NCI-H2196 (cell line): Measurements from ENCODE around the gene IQCK.
A peak's percentile ranks its signal among the peaks of the same experiment; 100 is the strongest.

Experiments
- DNase-seq: peaks from one replicate; lab custom pipeline; 2025; ENCODE audit not compliant: unreplicated experiment; lab: John Stamatoyannopoulos, UW

IQCK gene

DNA sequence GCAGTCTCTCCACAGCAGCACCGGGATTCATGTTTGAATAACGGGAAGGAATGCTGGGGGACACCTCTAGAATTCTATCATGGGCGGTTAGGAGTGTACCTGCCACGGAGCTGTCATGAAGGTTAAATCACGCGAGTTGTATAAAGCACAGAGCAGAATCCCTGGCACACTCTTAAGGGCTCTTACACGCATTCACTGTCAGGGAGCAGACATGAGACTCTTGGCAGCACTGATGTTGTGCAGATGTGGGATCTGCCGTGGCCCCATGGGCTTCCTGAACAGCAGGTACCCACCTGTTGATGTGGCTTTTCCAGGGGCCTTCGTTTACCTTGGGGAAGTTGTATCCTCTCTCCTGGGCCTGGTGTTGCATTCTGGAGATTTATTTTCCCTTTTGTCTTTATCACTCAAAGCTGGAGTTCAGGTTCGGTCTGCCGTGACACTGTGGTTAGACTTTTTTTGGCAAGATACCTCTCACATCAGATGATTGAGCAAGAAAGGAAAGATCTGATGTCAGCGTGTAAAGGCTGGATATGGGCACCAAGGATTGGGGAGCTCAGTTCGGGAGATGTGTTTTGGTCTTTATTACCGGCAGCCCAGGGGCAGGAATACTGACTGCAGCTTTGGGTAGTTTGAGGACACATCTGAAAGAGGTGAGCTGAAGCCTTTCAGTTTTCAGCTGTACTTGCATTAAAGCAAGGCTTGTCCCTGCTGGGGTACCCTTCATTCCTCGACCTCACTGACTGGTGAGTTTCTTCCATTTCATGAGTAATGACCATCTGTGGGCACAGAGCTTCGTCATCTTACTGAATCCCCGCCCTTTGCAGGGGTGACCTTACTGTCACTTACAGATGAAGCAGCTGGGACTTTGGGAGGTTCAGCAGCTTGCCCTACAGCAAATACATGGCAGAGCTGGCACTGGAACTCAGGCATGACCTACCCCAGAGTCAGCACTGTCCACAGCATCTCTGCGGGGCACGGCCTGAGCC is 19.3 kb upstream of the IQCK start:
- DNase-seq: peak; percentile 30

DNA sequence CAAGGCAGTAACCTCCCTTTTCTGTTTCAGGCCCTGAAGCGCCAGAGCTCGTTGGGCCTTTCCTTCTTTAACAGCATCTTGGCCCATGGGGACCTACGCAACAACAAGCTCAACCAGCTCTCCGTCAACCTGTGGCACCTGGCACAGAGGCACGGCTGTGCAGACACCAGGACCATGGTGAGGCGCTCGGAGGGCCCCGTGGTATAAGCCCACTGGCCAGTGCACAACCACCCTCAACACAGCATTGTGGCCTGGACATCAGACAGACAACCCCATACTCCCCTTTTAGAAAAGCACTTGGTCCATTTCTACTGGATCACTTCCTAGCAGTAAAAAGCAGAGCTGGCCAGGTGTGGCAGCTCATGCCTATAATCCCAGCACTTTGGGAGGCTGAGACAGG is 18.6 kb upstream of the IQCK start:
- no peak for DNase-seq

DNA sequence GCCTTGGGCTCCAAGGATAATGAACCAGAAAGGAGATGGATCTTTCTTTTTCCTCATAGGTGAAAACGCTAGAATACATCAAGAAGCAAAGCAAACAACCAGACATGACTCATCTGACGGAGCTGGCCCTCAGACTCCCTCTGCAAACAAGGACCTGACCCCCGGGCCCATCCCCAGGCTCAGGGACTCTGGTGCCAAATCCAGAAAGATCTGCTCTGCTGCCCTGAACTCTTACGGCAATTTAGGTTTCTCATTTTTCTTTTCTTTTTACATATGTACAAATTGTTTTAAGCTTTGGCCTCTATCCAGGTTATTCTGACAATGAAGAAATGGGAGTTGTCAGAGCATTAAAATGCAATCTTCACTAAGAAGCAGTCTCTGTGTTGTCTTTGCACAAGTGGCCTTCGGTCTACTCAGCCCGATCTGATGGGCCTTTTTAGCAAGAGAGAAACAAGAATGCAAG is 17.7 kb upstream of the IQCK start:
- peak; percentile 35 for DNase-seq

DNA sequence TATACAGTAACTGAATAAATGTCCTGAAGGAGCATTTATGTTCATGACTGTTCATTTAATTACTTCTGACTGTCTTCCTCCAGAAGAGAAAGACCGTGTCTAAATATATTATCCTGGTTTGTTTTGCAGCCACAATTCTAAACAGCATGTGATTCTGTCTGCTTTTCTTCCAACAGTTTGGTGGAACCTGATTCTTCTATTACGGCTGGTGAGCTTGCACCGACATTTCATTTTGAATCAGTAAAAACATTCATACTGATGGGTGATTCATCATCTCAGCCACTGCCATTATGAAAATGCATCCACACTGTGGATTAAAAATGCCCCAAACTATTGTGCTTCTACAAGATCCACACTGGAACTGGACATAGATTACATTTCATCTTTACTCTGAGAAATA is 17.0 kb upstream of the IQCK start:
- DNase-seq: no peak

DNA sequence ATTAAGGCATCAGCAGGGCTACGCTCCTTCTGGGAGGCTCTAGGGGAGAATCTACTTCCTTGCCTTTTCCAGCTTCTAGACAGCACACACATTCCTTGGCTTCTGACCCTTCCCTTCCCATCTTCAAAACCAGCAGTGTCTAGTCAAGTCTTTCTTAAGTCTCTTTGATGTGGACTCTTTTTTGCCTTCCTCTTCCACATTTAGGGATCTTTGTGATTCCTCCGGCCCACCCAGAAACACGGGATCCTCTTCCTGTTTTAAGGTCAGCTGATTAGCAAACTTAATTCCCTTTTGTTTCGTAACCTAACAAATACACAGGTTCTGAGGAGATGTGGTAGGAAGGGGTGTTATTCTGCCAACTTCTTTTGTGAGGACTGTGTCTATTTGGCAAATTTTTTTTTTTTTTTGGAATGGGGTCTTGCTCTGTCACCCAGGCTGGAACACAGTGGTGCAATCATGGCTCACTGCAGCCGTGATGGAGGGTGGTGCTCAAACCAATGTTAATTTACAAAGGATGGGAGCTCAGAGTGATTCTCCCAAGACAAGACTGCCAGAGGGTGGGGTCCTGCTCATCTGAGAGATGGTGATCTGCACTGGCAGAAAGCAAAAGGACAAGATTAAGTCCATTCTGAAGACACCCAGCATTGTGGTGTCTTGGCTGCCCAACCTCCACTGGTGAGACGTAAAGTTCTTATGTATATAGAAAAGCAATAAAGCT is 14.7 kb upstream of the IQCK start:
- DNase-seq: no peak

DNA sequence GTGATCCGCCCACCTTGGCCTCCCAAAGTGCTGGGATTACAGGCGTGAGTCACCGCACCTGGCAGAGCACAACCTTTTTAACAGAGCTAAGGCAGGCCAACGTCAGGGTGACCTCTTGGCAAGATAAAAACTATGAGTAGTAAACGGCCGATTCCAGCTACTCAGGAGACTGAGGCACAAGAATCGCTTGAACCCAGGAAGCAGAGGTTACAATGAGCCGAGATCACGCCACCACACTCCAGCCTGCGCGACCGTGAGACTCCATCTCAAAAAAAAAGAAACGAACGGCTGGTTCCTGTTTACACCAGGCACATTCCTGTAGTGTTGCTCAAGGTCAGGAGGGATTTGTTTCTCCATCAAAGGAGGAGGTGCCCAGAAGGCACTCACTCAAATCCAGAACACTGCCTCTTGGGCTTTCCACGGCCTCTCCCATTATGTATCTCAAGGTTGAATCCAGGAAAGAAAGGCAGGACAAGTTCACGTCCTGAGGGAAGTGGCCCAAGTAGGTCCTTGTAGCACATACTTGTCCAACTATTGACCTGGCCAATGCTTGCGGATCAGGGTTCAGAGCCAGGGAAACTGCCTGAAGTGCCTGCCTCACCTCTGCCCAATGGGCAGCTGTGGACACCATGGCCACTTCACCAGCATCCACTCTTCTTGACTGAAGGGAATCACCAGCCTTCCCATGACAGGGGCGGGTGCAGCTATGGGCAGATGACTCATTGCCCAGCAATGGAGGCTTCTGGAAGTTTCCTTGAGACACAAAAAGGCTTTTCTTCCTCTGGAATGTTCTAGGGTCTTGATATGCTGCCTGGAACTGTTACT is 13.5 kb upstream of the IQCK start:
- no peak for DNase-seq

DNA sequence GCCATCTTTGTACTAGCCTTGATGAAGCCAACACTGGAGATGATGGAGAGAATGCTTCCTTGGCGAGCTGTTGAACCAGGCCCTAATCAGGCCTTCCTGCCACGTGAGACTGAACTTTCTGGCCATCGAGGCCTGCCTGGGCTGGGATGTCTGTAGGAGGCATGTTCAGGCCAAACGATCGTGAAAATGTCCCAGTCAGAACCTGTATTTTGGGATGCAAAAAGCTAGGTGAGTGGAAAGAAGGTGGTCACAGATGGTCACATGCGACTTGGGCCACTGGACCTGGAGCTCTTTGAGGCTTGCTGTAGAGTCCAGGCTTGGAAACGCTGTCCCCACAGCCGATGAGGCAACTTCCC is 12.9 kb upstream of the IQCK start:
- DNase-seq: no peak

DNA sequence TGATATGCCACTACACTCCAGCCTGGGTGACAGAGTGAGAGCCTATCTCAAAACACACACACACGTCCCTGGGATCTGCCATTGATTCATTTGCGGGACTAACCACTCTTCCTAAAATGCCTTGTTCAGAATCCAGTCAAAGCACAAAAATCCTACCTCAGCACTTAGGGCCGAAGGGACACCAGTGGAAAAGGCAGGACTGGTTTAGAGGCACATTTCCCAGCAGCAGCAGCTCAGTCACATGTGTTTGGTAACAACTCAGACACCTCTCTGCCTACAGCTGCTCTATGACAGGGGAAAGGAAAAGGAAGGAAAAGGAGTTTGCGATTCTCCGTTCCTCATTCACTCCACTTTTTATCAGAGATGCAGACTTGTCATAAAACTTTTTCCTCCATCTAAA is 12.2 kb upstream of the IQCK start:
- DNase-seq: no peak

DNA sequence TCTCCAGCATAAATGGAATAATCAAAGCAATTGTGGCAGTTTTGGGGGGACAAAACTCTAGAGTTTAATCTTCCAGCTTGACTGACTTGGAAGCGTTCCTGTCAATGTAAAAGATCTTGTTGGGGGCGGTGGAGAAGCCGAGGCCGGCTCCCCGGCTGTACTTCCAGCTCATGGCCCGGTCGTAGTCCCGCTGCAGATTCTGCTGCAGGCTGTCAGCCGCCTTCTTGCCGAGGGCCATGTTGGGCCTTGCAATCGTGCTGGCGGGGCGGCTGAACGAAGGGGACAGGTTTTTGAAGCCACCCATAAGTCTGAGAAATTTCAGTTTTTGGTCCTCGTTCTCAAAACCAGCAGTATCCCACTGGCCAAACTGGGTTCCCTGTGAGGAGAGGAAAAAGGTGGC is 11.2 kb upstream of the IQCK start:
- DNase-seq: no peak

DNA sequence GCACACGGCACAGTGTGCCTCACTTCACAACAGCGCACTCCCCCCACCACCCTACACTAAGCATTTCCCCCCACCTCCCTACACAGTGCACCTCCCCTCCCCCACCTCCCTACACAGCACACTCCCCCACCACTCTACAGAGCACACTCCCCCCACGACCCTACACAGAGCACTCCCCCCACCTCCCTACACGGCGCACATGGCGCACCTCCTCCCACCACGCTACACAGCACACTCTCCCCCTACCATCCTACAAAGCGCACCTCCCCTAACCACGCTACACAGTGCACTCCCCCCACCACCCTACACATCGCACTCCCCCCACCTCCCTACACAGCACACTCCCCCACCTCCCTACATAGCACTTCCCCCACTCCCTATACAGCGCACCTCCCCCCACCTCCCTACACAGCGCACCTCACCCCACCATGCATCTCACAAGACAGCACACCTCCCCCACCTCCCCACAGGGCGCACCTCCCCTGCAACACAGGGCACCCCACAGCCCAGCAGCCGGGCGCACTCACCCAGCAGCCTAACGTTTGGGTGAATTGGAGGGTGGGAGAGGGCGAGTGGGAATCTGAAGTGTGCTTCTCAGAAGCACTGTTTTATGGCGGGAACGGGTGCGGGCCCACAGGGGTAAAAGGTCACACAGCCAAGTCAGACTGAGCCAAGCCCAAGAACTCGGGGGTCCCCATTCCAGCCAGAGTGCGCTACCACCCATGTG is 10.3 kb upstream of the IQCK start:
- DNase-seq: no peak

DNA sequence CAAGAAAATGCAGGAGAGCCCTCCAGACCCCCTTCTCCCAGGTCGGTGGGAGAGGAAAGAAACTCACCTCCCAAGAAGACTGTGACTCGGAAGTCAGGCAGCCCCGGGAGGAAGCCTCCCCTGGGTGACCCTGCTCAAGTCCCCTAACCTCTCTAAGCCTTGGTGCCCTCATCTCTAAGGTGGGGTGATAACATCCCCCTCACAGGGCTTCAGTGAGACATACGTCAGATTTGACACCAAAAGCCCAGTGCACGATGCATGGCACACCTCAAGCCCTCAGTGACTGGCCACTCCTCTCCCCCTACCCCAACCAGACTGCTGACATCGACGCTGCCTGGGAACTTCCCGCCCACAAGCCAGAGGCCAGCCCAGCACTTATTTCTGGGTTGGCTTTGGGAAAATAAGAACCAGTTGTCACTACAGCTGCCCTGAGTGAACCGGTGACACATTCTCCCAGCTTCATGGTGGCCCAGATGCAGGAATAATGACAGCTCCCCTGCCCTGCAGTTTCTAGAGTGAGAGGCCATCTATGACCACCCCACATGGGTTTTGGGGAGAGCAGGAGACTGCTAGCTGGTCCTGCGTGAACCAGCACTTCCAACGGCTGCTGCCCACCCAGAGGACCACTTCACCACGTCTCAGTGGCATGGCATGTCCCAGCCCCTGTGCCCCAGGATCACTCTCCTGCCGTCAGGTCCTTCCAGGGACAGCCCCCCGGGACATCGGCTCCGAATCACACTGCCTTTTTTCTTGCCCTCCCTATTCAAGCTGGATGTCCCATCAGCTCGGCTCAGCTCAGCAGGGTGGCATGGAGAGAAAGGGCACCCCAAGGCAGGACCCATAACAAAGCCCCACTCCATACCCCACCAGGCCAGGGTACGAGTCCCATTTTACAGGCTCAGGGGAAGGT is 9.5 kb upstream of the IQCK start:
- DNase-seq: no peak

DNA sequence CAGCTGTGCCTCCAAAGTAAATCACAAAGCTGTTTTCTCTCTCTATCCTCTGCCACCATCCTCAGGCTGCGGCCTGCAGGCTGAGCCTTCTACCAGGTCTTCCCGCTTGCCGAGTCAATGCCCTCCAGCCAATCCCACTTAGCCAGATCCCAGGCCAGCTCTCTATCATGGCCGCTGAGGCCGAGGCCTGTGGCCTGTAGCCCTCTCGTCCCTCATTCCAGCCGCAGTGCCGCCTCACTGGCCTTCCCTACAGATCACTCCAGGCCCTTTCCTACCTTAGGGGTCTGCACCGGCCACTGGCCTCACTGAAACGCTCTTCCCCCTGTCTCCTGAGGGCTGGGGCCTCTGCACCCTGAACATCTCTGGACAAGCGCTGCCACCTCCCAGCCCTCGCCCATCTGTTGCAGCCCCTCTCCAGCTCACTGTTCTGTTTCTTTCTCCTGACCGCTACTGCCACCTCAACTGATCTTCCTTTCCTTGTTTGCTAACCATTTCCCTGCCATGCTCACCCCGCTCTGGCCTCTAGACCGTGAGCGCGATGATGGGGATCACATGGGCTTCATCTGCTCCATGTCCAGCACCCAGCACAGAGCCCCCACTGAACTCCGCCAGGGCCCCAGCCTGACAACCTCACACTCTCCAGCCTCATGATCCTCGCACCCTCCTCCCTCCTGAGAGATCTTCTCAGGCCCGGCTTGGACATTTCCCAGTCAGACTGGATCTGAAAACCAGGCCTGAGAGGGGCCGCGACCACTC is 8.5 kb upstream of the IQCK start:
- DNase-seq: no peak

DNA sequence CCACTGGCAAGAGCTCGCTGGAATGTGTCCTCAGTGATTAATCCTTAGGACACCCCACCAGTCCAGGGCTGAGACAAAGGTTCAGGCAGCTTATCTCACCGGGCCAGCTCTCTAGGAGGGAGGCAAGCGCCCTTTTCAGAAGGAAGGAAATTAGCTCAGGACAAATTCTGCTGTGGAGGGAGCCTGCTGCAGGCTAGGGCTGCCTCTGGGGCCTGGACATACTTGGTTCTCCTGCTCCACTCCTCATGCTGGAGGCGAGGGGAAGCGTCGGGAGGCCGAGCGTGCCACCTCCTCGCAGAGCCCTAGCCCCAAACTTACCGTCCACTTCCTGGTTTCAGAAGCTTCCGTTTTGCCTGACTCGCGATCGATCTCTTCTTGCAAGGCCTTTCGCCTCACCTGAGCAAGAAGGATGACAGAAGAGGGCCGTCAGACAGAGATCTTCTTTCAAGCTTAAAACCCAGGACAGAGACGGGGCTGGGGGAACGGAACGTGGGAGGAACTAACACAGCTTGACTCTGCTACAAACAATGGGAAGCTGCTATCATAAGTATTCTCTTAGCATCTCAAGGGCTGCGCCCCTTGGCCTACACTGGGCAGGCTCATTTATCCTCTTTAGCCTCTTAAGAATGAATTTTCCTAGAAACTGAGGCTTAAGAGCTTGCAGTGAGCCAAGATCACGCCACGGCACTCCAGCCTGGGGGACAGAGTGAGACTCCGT is 7.7 kb upstream of the IQCK start:
- DNase-seq: no peak

DNA sequence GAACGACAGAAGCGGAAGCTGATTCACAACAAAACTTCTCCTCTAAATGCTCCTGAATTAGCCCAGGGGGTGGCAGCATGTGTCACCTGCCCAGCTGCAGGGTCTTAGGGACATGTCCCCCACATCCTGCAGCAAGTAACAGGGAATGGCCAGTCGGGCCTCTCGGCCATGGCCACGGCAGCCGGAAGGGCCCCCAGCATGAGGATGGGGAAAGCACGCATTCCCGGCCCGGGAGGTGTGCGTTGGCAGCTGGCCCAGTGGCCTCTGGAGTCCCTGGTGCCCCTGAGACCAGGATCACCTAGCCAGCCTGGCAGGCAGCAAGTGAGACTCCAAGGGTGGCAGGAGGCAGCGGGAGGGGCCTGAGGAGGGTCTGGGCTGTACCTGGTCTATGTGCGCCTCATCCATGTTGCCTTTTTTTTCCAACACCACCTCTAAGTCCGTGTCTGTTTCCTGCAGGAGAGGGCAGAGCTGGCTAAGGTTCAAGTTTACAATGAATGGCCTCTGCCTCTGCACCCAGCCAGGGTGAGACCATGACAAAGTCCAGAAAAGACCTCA is 7.0 kb upstream of the IQCK start:
- DNase-seq: no peak

DNA sequence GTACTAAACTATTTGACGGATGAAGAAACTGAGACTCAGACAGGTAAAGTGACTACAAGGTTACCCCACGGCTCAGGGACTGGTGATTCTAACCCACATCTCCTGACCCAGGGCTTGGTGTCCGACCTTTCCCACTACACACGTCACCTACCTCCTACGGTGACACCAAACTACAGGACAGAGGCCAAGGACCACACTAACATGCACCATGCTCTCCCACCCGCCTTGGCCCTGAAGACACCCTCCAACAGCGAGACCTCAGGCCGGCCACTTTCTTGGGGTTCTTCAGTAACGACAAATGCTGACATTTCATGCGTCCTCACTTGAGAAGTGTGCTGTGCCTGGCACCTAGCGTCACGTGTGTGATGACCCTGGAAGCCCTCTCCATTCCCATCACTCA is 6.4 kb upstream of the IQCK start:
- DNase-seq: no peak

DNA sequence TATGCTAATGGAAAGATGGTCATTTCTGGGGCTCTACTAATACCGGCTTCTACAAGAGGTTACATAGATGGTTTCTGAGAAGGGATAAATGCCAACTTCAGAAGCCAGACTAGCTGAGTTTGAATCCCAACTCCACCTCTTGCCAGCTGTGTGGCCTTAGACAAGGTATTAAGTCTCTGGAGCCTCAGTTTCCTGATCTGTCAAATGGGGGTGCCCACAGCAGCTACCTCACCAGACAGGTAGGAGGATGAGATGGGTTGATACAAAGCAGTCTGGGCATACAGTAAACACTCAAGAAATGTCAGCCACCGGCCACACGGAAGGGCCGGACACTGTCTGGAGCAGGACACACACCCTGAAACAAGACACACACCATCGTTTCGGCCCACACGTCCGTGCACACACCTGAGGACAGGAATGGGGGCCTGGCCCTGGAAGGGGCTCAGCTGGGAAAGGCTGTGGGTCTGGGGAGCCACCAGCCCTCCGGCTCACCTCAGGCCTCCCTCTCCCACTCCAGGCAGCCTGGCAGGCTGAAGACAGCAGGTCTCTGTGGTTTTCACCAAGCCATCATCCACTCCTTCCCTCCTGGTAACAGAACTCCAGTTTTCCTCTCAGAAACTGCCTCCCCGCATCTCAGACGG is 5.5 kb upstream of the IQCK start:
- DNase-seq: no peak

DNA sequence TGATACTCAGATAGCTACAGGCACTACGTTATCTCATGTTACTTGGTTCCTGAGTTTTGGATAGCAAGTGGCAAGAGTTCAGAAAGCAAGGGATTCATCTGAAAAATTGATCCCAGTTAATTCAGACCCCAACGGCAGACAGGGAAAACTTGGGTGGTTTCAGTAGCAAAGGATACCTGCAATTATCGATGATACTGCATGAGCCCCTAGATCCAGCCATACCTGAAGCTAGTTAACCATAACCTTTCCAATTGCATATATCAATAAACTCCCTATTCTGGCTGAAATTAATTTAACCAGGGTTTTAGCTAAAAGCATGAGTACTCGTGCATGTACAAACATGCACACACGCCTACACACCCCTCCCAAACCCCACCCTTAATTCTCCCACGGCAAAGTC is 4.4 kb upstream of the IQCK start:
- DNase-seq: no peak

DNA sequence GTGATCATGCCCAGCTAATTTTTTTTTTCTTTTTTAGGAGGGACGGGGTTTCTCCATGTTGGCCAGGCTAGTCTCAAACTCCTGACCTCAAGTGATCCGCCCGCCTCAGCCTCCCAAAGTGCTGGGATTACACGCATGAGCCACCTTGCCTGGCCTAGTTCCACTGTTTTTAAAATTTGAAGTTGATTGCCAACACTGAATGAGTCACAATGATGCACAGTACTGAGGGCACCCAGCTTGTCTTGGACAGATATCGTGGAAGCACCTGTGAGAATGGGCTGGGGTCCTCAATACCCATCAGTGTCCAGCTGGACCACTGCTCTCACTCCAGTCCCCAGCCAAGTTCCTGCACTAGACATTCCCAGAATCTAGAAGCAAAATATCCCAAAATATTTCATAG is 2.5 kb upstream of the IQCK start:
- no peak for DNase-seq
